Tracheal epithelial cell (primary cell): ENCODE measurements around the gene GNMT. TPM values are rescaled to one million over a fixed set of nuclear protein-coding genes. Genes with fewer than 3 reads are reported as not detected.

ENCODE experiments used
- total RNA-seq: library from RNA; depleted of rRNA; stranded (reverse); fragments of >200 nt; gene quantifications from 2 replicates; pipeline ENCODE4 v1.2.1, GENCODE V29; 2014

GNMT gene
- total RNA-seq, result not detected in 2 replicates

GRCh38 chr6:42960243-42961019 is at the start of gene GNMT:
GNMT (plus strand) TSS chr6:42960754; CDS start chr6:42960768, 14 bp downstream.

GRCh38 chr6:42915732-42916131 is 44.8 kb upstream of the GNMT start, which contains the start of gene PTCRA:
PTCRA (plus strand) TSS chr6:42916053; CDS start chr6:42916070, 17 bp downstream.

GRCh38 chr6:42928986-42929820 is 31.4 kb upstream of the GNMT start, which contains the start of gene CNPY3:
CNPY3 (plus strand) TSS chr6:42929480; CDS start chr6:42929571, 91 bp downstream.

GRCh38 chr6:42978839-42979522 is 18.4 kb downstream of the GNMT start, which contains the start of gene PEX6:
PEX6 (minus strand) TSS chr6:42979181; CDS start chr6:42979150, 31 bp downstream.

GRCh38 chr6:42984001-42984923 is 23.7 kb downstream of the GNMT start, which contains the start of gene PPP2R5D:
PPP2R5D (plus strand) TSS chr6:42984570; CDS start chr6:42984678, 108 bp downstream.

Other genes with a start within 250 kb of the GNMT start
- gene PRPH2, start 238.2 kb upstream of the GNMT start, total RNA-seq, result not detected in 2 replicates
- gene TBCC, start 214.7 kb upstream of the GNMT start, total RNA-seq, result 28.7 and 44.1 TPM in 2 replicates
- gene BICRAL, start 178.7 kb upstream of the GNMT start, total RNA-seq, result 2.7 and 5.3 TPM in 2 replicates
- gene RPL7L1, start 81.1 kb upstream of the GNMT start, total RNA-seq, result 168 and 177 TPM in 2 replicates
- gene PTCRA, start 44.7 kb upstream of the GNMT start, total RNA-seq, result not detected in 2 replicates
- gene CNPY3, start 31.3 kb upstream of the GNMT start, total RNA-seq, result 16.2 and 28.2 TPM in 2 replicates
- gene PEX6, start 18.4 kb downstream of the GNMT start, total RNA-seq, result 51.1 and 68.4 TPM in 2 replicates
- gene PPP2R5D, start 23.8 kb downstream of the GNMT start, total RNA-seq, result 23.7 and 30.6 TPM in 2 replicates
- 47.1 and 65.3 TPM in 2 replicates for gene MEA1, start 53.2 kb downstream of the GNMT start, total RNA-seq
- 66.0 and 67.8 TPM in 2 replicates for gene KLHDC3, start 53.5 kb downstream of the GNMT start, total RNA-seq
- 86.3 and 110 TPM in 2 replicates for gene RRP36, start 60.9 kb downstream of the GNMT start, total RNA-seq
- gene CUL7, start 93.1 kb downstream of the GNMT start, total RNA-seq, result 19.2 and 23.6 TPM in 2 replicates
- gene MRPL2, start 98.7 kb downstream of the GNMT start, total RNA-seq, result 13.5 and 19.6 TPM in 2 replicates
- 10.6 and 11.7 TPM in 2 replicates for gene KLC4, start 98.9 kb downstream of the GNMT start, total RNA-seq
- 63.7 and 121 TPM in 2 replicates for gene PTK7, start 115.6 kb downstream of the GNMT start, total RNA-seq
- gene SRF, start 210.5 kb downstream of the GNMT start, total RNA-seq, result 12.4 and 13.7 TPM in 2 replicates
- gene CUL9, start 221.4 kb downstream of the GNMT start, total RNA-seq, result 29.9 and 38.6 TPM in 2 replicates